ENCODE data around the gene GTF2A1.

The GTF2A1 gene

DNA sequence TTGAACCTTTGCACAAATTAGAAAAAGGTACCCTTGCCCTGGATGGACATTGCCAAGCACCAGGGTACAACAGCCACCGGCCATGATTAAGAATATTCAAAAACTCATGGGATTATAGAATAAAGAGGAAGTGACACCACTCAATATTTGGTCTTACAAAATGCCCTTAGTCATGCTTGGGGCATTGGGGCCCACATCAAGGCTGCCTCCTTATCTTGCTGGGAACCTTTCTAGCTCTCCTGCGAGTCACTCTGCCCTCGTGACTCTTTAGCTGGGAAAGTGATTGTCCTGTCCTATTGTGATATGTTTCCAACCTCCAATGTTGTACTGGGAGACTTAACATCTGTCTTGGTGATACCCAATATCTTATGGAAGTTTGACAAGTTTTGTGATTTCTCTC lies 57.8 kb downstream of the GTF2A1 start:
- Histone ChIP-seq H3K79me2 (ENCODE audit: insufficient read depth, low read length) (no peaks in the 10 kb centered on the region), H3K4me2 (ENCODE audit: low read length) (no peak overlapping the region), H3K9ac (ENCODE audit: low read length) (no peak overlapping the region), H3K27ac (ENCODE audit: low read depth, low read length, poor library complexity, severe bottlenecking) (no peak overlapping the region), H4K20me1 (ENCODE audit: insufficient read depth, low read length) (no peaks in the 10 kb centered on the region), H3K4me1 (ENCODE audit: insufficient read depth, low read length, severe bottlenecking) (no peaks in the 10 kb centered on the region), H3K36me3 (ENCODE audit: insufficient read depth, low read length) (no peaks in the 10 kb centered on the region), H3K4me3 (ENCODE audit: low read depth, low read length, poor library complexity, severe bottlenecking) (no peak overlapping the region), H3K27me3 (ENCODE audit: insufficient read depth, low read length) (no peaks in the 10 kb centered on the region), H2AFZ (ENCODE audit: low read length) (no peak overlapping the region), H3F3A (ENCODE audit: insufficient read depth, low read length) (no peaks in the 10 kb centered on the region), H3K9me3 (ENCODE audit: low read length) (no peaks in the 10 kb centered on the region), H3K9me2 (ENCODE audit: low read depth, low read length) (no peaks in the 10 kb centered on the region)
- no peak for TF ChIP-seq EZH2 (IDR thresholded peaks at IDR 0.05; ENCODE audit: borderline replicate concordance, low read length)
- no peak for TF ChIP-seq CTCF (IDR thresholded peaks at IDR 0.05; ENCODE audit: low read length)

DNA sequence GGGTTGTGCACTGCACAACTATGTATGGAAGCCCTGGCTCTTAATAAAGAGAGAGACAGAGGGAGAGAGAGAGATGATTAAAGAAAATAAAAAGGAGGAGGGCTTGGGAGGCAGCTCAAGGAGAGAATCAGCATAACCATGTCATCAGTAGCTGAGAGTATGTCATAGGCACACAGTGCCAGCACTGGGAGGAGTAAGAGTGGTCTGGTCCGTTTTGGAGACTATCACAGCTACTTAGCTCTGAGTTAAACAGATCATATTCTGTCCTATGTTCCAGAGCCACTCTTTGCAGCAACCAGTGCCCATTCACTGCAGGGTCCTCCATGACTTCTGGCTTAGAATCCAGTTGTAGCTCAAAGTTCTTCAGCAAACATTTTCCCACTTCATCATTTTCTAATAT lies 59.0 kb downstream of the GTF2A1 start:
- Histone ChIP-seq H4K20me1 (ENCODE audit: insufficient read depth, low read length) (no peaks in the 10 kb centered on the region), H3K9me2 (ENCODE audit: low read depth, low read length) (no peaks in the 10 kb centered on the region), H3K27ac (ENCODE audit: low read depth, low read length, poor library complexity, severe bottlenecking) (no peak overlapping the region), H3K79me2 (ENCODE audit: insufficient read depth, low read length) (no peaks in the 10 kb centered on the region), H3K4me3 (ENCODE audit: low read depth, low read length, poor library complexity, severe bottlenecking) (no peak overlapping the region), H3K4me1 (ENCODE audit: insufficient read depth, low read length, severe bottlenecking) (no peaks in the 10 kb centered on the region), H3K36me3 (ENCODE audit: insufficient read depth, low read length) (no peaks in the 10 kb centered on the region), H3K9me3 (ENCODE audit: low read length) (no peaks in the 10 kb centered on the region), H3K4me2 (ENCODE audit: low read length) (no peak overlapping the region), H3K9ac (ENCODE audit: low read length) (no peak overlapping the region), H3F3A (ENCODE audit: insufficient read depth, low read length) (no peaks in the 10 kb centered on the region), H2AFZ (ENCODE audit: low read length) (no peak overlapping the region), H3K27me3 (ENCODE audit: insufficient read depth, low read length) (no peaks in the 10 kb centered on the region)
- TF ChIP-seq EZH2 (IDR thresholded peaks at IDR 0.05; ENCODE audit: borderline replicate concordance, low read length) (no peak), CTCF (IDR thresholded peaks at IDR 0.05; ENCODE audit: low read length) (no peak)

DNA sequence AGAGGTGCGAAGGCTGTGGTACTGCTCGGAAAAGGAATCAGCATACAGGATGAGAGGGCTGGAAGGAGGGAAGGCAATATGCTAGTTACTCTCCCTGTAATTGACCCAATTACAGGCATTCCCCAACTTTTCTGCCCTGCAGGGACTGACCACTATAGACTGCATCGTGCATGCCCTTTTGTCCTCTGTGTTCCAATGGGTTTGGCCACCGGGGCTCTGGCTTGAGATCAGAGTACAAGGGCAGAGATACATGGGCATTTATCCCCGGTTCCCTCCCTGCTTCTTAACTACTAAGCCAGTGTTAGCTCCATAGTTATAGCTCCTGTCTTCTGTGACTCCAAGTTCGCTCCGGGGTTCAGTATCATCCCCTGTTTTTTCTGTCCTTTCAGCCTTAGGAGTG lies 59.7 kb downstream of the GTF2A1 start:
- Histone ChIP-seq H3K79me2 (ENCODE audit: insufficient read depth, low read length) (no peaks in the 10 kb centered on the region), H3K36me3 (ENCODE audit: insufficient read depth, low read length) (no peaks in the 10 kb centered on the region), H3F3A (ENCODE audit: insufficient read depth, low read length) (no peaks in the 10 kb centered on the region), H3K9me3 (ENCODE audit: low read length) (no peaks in the 10 kb centered on the region), H3K4me2 (ENCODE audit: low read length) (no peak overlapping the region), H2AFZ (ENCODE audit: low read length) (no peak overlapping the region), H3K4me1 (ENCODE audit: insufficient read depth, low read length, severe bottlenecking) (no peaks in the 10 kb centered on the region), H3K27me3 (ENCODE audit: insufficient read depth, low read length) (no peaks in the 10 kb centered on the region), H3K9me2 (ENCODE audit: low read depth, low read length) (no peaks in the 10 kb centered on the region), H4K20me1 (ENCODE audit: insufficient read depth, low read length) (no peaks in the 10 kb centered on the region), H3K9ac (ENCODE audit: low read length) (no peak overlapping the region), H3K27ac (ENCODE audit: low read depth, low read length, poor library complexity, severe bottlenecking) (no peak overlapping the region), H3K4me3 (ENCODE audit: low read depth, low read length, poor library complexity, severe bottlenecking) (no peak overlapping the region)
- no peak for TF ChIP-seq EZH2 (IDR thresholded peaks at IDR 0.05; ENCODE audit: borderline replicate concordance, low read length)
- TF ChIP-seq CTCF (IDR thresholded peaks at IDR 0.05; ENCODE audit: low read length) = no peak
